ENCODE data around the gene CDHR1. TPM values are rescaled to one million over a fixed set of nuclear protein-coding genes. Genes with fewer than 3 reads are reported as not detected.
"Not testable (repeated sequence)": the region's sequence is repeated elsewhere in the genome, so short reads cannot be mapped to it uniquely, and the experiment has no call there.

Gene CDHR1
- total and polyA plus RNA-seq, 10 of the 15 experiments (the other 5 are each of a cell fraction or from before 2014, with no cell fraction given) = 0.17 to 3.0 (median 0.34) TPM

DNA sequence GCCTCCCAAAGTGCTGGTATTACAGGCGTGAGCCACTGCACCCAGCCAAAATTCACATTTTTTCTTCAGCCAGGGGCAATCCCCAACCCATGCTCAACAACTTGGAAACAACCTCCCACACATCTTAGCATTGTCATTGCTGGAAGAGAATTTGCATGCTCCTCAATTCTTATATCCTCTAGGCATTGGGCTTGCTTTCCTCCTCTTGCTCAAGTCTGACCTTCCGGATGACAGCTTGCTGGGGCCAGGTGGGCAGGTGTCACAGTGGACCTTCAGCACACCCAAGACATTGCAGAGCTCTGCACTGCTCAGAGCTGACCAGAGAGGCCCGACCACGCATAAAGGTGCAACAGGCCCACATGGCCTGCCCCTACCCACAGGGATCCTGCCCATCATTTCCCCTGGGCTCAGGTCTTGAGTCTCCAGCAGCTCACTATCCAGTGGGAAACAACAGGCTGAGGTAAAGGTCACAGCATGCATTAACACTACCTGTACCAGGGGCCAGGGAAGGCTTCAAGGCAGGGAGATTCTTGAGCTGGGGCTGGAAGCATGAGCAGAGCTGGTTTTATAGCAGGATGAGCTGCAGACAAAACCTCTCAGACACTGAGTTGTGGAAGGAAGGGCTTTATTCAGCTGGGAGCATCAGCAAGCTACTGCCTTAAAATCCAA, 27.6 kb upstream of the CDHR1 start (continued):
- 0 out of 3 replicates have a peak, but pooled peaks of 1 of the 2 experiments have one; percentile 4 for TF ChIP-seq EGR1 (IDR thresholded peaks at IDR 0.05; ENCODE audit: borderline replicate concordance in 1 of 2, low read depth in 2 of 2, low read length in 2 of 2)
- no peak for TF ChIP-seq RAD21 (IDR thresholded peaks at IDR 0.05; ENCODE audit: insufficient read depth, low read depth, low read length)

DNA sequence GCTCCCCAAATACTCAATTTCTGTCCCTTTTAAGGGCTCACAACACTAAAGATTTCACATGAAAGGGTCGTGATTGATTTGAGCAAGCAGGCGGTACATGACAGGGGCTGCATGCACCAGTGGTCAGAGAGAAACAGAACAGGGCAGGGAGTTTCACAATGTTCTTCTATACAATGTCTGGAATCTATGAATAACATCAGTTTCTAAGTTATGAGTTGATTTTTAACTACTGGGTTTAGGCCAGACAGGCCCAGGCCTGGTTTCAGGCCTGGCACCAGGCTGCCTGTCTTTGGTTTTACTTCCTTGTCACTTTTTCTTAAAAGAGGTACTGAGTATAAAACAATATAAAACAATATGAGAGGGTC, 27.1 kb upstream of the CDHR1 start:
- H3K9me3 ChIP-seq (replicated peaks; ENCODE audit: control insufficient read depth, insufficient read depth, low read length); H2AFZ ChIP-seq (ENCODE audit: control insufficient read depth, low read depth, low read length); H3K27me3 ChIP-seq (replicated peaks in 1 of 2; ENCODE audit: control insufficient read depth in 2 of 2, insufficient read depth in 2 of 2, low read length in 1 of 2); in situ Hi-C loops (cut with MboI); BruUV-seq (replicated peaks); DNase-seq (ENCODE audit: low read depth, low spot score); intact Hi-C loops (cut with micrococcal nuclease; ENCODE audit: unreplicated experiment); H3K36me3 ChIP-seq (ENCODE audit: control insufficient read depth in 2 of 2, insufficient read depth in 2 of 2, low read length in 1 of 2); H4K20me1 ChIP-seq (ENCODE audit: control insufficient read depth, insufficient read depth); H3K9ac ChIP-seq (ENCODE audit: control insufficient read depth, insufficient read depth, low read length); FAIRE-seq: not testable (repeated sequence)
- Histone ChIP-seq H3K4me2 (ENCODE audit: control insufficient read depth, insufficient read depth) (peak overlapping the region; percentile 73), H3K27ac (ENCODE audit: control insufficient read depth, insufficient read depth) (peak overlapping the region; percentile 54), H3K4me3 (peak overlapping the region; percentile 81), H3K4me1 (ENCODE audit: control insufficient read depth, insufficient read depth, low read length) (peaks cover 24% of the 10 kb centered on the region), H3K79me2 (ENCODE audit: control insufficient read depth, insufficient read depth, low read length) (peaks cover 70% of the 10 kb centered on the region)
- ATAC-seq = peak; percentile 47
- POLR2A ChIA-PET = interaction anchor here (0.6 to 2.7 kb wide), 6 partner anchors 10 to 32 kb away, joined by 3 to 10 read pairs (median 6); no protein-coding TSS in a partner anchor
- CTCF ChIA-PET = interaction anchor here (1.3 to 25.5 kb wide), 5 partner anchors 12 to 37 kb away, joined by 4 to 788 read pairs (median 5); partner anchors contain the start of genes CDHR1 and GHITM
- SMC1A ChIA-PET (ENCODE audit: uncharacterized antibody, unreplicated experiment) = interaction anchor here (0.8 to 8.3 kb wide), 9 partner anchors 9 to 161 kb away, joined by 3 to 70 read pairs (median 3); partner anchors contain the start of gene CCSER2
- RAD21 ChIA-PET (ENCODE audit: unreplicated experiment) = interaction anchor here (0.6 to 4.2 kb wide), 4 partner anchors 10 to 41 kb away, joined by 3 to 31 read pairs (median 4); no protein-coding TSS in a partner anchor
- TF ChIP-seq, protein P1, sequence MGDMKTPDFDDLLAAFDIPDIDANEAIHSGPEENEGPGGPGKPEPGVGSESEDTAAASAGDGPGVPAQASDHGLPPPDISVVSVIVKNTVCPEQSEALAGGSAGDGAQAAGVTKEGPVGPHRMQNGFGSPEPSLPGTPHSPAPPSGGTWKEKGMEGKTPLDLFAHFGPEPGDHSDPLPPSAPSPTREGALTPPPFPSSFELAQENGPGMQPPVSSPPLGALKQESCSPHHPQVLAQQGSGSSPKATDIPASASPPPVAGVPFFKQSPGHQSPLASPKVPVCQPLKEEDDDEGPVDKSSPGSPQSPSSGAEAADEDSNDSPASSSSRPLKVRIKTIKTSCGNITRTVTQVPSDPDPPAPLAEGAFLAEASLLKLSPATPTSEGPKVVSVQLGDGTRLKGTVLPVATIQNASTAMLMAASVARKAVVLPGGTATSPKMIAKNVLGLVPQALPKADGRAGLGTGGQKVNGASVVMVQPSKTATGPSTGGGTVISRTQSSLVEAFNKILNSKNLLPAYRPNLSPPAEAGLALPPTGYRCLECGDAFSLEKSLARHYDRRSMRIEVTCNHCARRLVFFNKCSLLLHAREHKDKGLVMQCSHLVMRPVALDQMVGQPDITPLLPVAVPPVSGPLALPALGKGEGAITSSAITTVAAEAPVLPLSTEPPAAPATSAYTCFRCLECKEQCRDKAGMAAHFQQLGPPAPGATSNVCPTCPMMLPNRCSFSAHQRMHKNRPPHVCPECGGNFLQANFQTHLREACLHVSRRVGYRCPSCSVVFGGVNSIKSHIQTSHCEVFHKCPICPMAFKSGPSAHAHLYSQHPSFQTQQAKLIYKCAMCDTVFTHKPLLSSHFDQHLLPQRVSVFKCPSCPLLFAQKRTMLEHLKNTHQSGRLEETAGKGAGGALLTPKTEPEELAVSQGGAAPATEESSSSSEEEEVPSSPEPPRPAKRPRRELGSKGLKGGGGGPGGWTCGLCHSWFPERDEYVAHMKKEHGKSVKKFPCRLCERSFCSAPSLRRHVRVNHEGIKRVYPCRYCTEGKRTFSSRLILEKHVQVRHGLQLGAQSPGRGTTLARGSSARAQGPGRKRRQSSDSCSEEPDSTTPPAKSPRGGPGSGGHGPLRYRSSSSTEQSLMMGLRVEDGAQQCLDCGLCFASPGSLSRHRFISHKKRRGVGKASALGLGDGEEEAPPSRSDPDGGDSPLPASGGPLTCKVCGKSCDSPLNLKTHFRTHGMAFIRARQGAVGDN (IDR thresholded peaks at IDR 0.05) = peak; percentile 57
- 0 out of 2 replicates have a peak, but pooled peaks have one; percentile 11 for TF ChIP-seq NFIC (IDR thresholded peaks at IDR 0.05; ENCODE audit: low read depth, low read length)
- 0 out of 2 replicates have a peak, but pooled peaks have one; percentile 6 for TF ChIP-seq MEF2A (IDR thresholded peaks at IDR 0.05; ENCODE audit: insufficient read depth, low read depth, low read length)
- TF ChIP-seq, protein P2, sequence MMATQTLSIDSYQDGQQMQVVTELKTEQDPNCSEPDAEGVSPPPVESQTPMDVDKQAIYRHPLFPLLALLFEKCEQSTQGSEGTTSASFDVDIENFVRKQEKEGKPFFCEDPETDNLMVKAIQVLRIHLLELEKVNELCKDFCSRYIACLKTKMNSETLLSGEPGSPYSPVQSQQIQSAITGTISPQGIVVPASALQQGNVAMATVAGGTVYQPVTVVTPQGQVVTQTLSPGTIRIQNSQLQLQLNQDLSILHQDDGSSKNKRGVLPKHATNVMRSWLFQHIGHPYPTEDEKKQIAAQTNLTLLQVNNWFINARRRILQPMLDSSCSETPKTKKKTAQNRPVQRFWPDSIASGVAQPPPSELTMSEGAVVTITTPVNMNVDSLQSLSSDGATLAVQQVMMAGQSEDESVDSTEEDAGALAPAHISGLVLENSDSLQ (IDR thresholded peaks at IDR 0.05) = peak; percentile 33; the same call in 1 of the 2 replicates
- peak; percentile 16; the same call in 1 of the 2 replicates for TF ChIP-seq RUNX3 (IDR thresholded peaks at IDR 0.05; ENCODE audit: low read length)
- TF ChIP-seq FOXM1 (IDR thresholded peaks at IDR 0.05; ENCODE audit: low read depth, low read length) = peak; percentile 41; the same call in 1 of the 2 replicates
- TF ChIP-seq, protein P3, sequence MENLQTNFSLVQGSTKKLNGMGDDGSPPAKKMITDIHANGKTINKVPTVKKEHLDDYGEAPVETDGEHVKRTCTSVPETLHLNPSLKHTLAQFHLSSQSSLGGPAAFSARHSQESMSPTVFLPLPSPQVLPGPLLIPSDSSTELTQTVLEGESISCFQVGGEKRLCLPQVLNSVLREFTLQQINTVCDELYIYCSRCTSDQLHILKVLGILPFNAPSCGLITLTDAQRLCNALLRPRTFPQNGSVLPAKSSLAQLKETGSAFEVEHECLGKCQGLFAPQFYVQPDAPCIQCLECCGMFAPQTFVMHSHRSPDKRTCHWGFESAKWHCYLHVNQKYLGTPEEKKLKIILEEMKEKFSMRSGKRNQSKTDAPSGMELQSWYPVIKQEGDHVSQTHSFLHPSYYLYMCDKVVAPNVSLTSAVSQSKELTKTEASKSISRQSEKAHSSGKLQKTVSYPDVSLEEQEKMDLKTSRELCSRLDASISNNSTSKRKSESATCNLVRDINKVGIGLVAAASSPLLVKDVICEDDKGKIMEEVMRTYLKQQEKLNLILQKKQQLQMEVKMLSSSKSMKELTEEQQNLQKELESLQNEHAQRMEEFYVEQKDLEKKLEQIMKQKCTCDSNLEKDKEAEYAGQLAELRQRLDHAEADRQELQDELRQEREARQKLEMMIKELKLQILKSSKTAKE (IDR thresholded peaks at IDR 0.05; ENCODE audit: low read depth, poor library complexity, severe bottlenecking) = peak; percentile 71
- peak; percentile 41 for TF ChIP-seq JUNB (IDR thresholded peaks at IDR 0.05)
- 0 out of 2 replicates have a peak, but pooled peaks have one; percentile 10 for TF ChIP-seq EED (IDR thresholded peaks at IDR 0.05; ENCODE audit: low read depth)
- WGBS (ENCODE audit: insufficient coverage, insufficient replicate concordance, low lambda C conversion rate, missing lambda C conversion rate) = 0% methylated on average over 2 of the region's 2 CpGs
